ENCODE data around the gene OR52N4.

OR52N4 gene

GRCh38 chr11:5726351-5726750 is 27.7 kb upstream of the OR52N4 start:
- Histone ChIP-seq H3F3A (ENCODE audit: low read depth) (no peaks in the 10 kb centered on the region), H3K36me3 (ENCODE audit: insufficient read depth, low read length) (no peaks in the 10 kb centered on the region), H3K4me3 (ENCODE audit: low read length, poor library complexity, severe bottlenecking) (no peak overlapping the region), H2AFZ (ENCODE audit: low read length) (no peak overlapping the region), H3K4me2 (ENCODE audit: low read depth, low read length, poor library complexity, severe bottlenecking) (no peak overlapping the region), H3K9me2 (replicated peaks; ENCODE audit: low read depth, low read length) (no peaks in the 10 kb centered on the region), H3K9me3 (ENCODE audit: insufficient read depth, low read depth, low read length) (no peaks in the 10 kb centered on the region), H4K20me1 (ENCODE audit: insufficient read depth, low read length, poor library complexity, severe bottlenecking) (no peaks in the 10 kb centered on the region), H3K4me1 (ENCODE audit: insufficient read depth, low read length, poor library complexity, severe bottlenecking) (no peaks in the 10 kb centered on the region), H3K79me2 (ENCODE audit: insufficient read depth, low read length) (no peaks in the 10 kb centered on the region), H3K27me3 (ENCODE audit: insufficient read depth, low read length, poor library complexity, severe bottlenecking) (no peaks in the 10 kb centered on the region), H3K9ac (ENCODE audit: low read depth, low read length, poor library complexity, severe bottlenecking) (no peak overlapping the region)
- TF ChIP-seq EZH2phosphoT487 (IDR thresholded peaks at IDR 0.05; ENCODE audit: borderline replicate concordance) (no peak), CTCF (conservative IDR thresholded peaks at IDR 0.05; ENCODE audit: low read length) (no peak)

DNA sequence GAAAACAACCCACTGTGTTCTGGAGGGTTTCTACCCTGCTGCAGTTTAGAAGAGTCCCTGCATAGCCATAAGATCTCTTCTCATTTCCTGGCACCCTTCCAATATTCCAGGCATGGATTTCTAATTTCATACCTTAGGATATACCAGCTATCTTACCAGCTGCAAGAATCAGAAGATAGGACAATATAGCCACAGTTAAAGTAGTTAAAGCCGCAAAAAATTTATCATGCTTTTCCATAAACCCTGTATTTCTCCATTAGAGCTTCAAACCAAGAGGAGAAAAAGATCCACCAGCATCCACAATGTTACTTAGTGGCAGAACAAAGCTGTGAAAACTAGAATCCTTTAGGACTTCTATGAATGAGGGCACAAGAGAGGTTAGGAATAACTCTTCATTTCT is 26.4 kb upstream of the OR52N4 start:
- Histone ChIP-seq H3K36me3 (ENCODE audit: insufficient read depth, low read length) (no peaks in the 10 kb centered on the region), H3K4me2 (ENCODE audit: low read depth, low read length, poor library complexity, severe bottlenecking) (no peak overlapping the region), H4K20me1 (ENCODE audit: insufficient read depth, low read length, poor library complexity, severe bottlenecking) (no peaks in the 10 kb centered on the region), H3K9me3 (ENCODE audit: insufficient read depth, low read depth, low read length) (no peaks in the 10 kb centered on the region), H3K27me3 (ENCODE audit: insufficient read depth, low read length, poor library complexity, severe bottlenecking) (no peaks in the 10 kb centered on the region), H3F3A (ENCODE audit: low read depth) (no peaks in the 10 kb centered on the region), H3K4me3 (ENCODE audit: low read length, poor library complexity, severe bottlenecking) (no peak overlapping the region), H3K79me2 (ENCODE audit: insufficient read depth, low read length) (no peaks in the 10 kb centered on the region), H3K9ac (ENCODE audit: low read depth, low read length, poor library complexity, severe bottlenecking) (no peak overlapping the region), H2AFZ (ENCODE audit: low read length) (no peak overlapping the region), H3K9me2 (replicated peaks; ENCODE audit: low read depth, low read length) (0 out of 2 replicates have a peak, but pooled peaks cover 4% of the 10 kb centered on the region), H3K4me1 (ENCODE audit: insufficient read depth, low read length, poor library complexity, severe bottlenecking) (no peaks in the 10 kb centered on the region)
- TF ChIP-seq EZH2phosphoT487 (IDR thresholded peaks at IDR 0.05; ENCODE audit: borderline replicate concordance) (no peak), CTCF (conservative IDR thresholded peaks at IDR 0.05; ENCODE audit: low read length) (no peak)

- H3K4me1 ChIP-seq (ENCODE audit: insufficient read depth, low read length, poor library complexity, severe bottlenecking) = no peaks in the 10 kb centered on the region
Measured at GRCh38 chr11:5736396-5736795, 17.6 kb upstream of the OR52N4 start, which contains the start of gene OR56B1. Gene OR56B1 (plus strand): TSS chr11:5736448. CDS start chr11:5736517, 69 bp downstream.

More at GRCh38 chr11:5736396-5736795, 17.6 kb upstream of the OR52N4 start, which contains the start of gene OR56B1:
- TF ChIP-seq CTCF (conservative IDR thresholded peaks at IDR 0.05; ENCODE audit: low read length) = no peak
- TF ChIP-seq EZH2phosphoT487 (IDR thresholded peaks at IDR 0.05; ENCODE audit: borderline replicate concordance) = no peak
- H3K9ac ChIP-seq (ENCODE audit: low read depth, low read length, poor library complexity, severe bottlenecking) = no peak within 1 kb of the TSS
- H3F3A ChIP-seq (ENCODE audit: low read depth) = no peaks in the 10 kb centered on the region
- no peaks in the 10 kb centered on the region for H4K20me1 ChIP-seq (ENCODE audit: insufficient read depth, low read length, poor library complexity, severe bottlenecking)
- H3K4me3 ChIP-seq (ENCODE audit: low read length, poor library complexity, severe bottlenecking) = no peak within 1 kb of the TSS
- H3K9me3 ChIP-seq (ENCODE audit: insufficient read depth, low read depth, low read length) = no peaks in the 10 kb centered on the region
- H3K9me2 ChIP-seq (replicated peaks; ENCODE audit: low read depth, low read length) = 0 out of 2 replicates have a peak, but pooled peaks cover 5% of the 10 kb centered on the region
- no peaks in the 10 kb centered on the region for H3K27me3 ChIP-seq (ENCODE audit: insufficient read depth, low read length, poor library complexity, severe bottlenecking)
- H3K4me2 ChIP-seq (ENCODE audit: low read depth, low read length, poor library complexity, severe bottlenecking) = no peak within 1 kb of the TSS
- H3K79me2 ChIP-seq (ENCODE audit: insufficient read depth, low read length) = no peaks in the 10 kb centered on the region
- no peaks in the 10 kb centered on the region for H3K36me3 ChIP-seq (ENCODE audit: insufficient read depth, low read length)
- H2AFZ ChIP-seq (ENCODE audit: low read length) = no peak within 1 kb of the TSS
